SJSA1 (cell line): ENCODE measurements around the gene HAAO. TPM values are rescaled to one million over a fixed set of nuclear protein-coding genes. Genes with fewer than 3 reads are reported as not detected.
"Not testable (repeated sequence)": the region's sequence is repeated elsewhere in the genome, so short reads cannot be mapped to it uniquely, and the experiment has no call there.

Experiments used
- DNase-seq, 2 experiments: peaks; one replicate each; pipeline ENCODE4 v3.0.0-alpha.2; 2015 to 2020; ENCODE audit warnings: low spot score in 2 of 2, low read depth in 1 of 2
- H3K27ac ChIP-seq: fragments of 250-450 bp; sonication (Bioruptor Pico); 2 replicates; pipeline ENCODE4 v1.5.1; 2020; ENCODE audit warnings: mild to moderate bottlenecking, moderate library complexity
- H3K27me3 ChIP-seq: fragments of 250-450 bp; sonication (Bioruptor Pico); replicated peaks from 2 replicates; pipeline ENCODE4 v1.5.1; 2020; ENCODE audit warnings: mild to moderate bottlenecking, moderate library complexity
- H3K36me3 ChIP-seq: fragments of 250-450 bp; sonication (Bioruptor Pico); 2 replicates; pipeline ENCODE4 v1.5.1; 2020; ENCODE audit warnings: mild to moderate bottlenecking
- H3K4me1 ChIP-seq: fragments of 250-450 bp; sonication (Bioruptor Pico); replicated peaks from 2 replicates; pipeline ENCODE4 v1.6.1; 2021; ENCODE audit warnings: mild to moderate bottlenecking
- H3K4me3 ChIP-seq: fragments of 250-450 bp; sonication (Bioruptor Pico); 2 replicates; pipeline ENCODE4 v1.5.1; 2020; ENCODE audit warnings: mild to moderate bottlenecking
- H3K9me3 ChIP-seq: fragments of 250-450 bp; sonication (Bioruptor Pico); replicated peaks from 2 replicates; pipeline ENCODE4 v1.5.1; 2020; ENCODE audit warnings: mild to moderate bottlenecking
- total RNA-seq: library from RNA; depleted of rRNA; stranded (reverse); fragments of >200 nt; shearing (Covaris generic); gene quantifications from 2 replicates; pipeline ENCODE4 v1.2.3, GENCODE V29; 2014

The HAAO gene
- total RNA-seq, 1 experiment from 2014 or later = not detected

- Histone ChIP-seq H3K27me3 (no peaks in the 10 kb centered on the region), H3K27ac (no peak overlapping the region)
Measured at GRCh38 chr2:42752816-42753813, 39.3 kb downstream of the HAAO start.

GRCh38 chr2:42752314-42752713 lies 40.1 kb downstream of the HAAO start:
- H3K36me3 ChIP-seq = no peaks in the 10 kb centered on the region

More at GRCh38 chr2:42752816-42753813, 39.3 kb downstream of the HAAO start:
- no peaks in the 10 kb centered on the region for H3K4me1 ChIP-seq
- DNase-seq = no peak
- no peaks in the 10 kb centered on the region for H3K36me3 ChIP-seq
- no peak overlapping the region for H3K4me3 ChIP-seq
- H3K9me3 ChIP-seq = no peaks in the 10 kb centered on the region

DNA sequence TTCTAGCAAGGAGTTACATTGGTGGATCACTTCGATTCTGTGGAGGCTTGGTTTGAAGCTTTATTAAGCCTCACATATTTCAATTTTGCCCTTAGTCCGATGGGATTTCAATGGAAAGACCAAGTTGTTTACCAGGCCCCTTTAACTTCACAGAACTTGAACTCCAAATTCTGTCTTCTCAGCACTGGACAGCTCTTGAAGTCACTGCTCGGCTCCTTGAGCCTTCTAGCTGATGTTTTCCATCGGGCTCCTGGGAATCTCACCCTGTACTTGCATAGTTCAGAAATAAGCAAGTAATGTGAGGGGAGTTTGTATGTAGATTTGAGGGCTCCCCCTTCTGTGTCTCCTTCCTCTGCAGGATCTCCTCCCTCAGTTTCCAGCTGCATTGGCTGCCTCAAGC lies 43.5 kb downstream of the HAAO start:
- Histone ChIP-seq H3K9me3 (no peaks in the 10 kb centered on the region), H3K36me3 (no peaks in the 10 kb centered on the region), H3K27me3 (no peaks in the 10 kb centered on the region), H3K4me1 (no peaks in the 10 kb centered on the region), H3K27ac (no peak overlapping the region), H3K4me3 (no peak overlapping the region)
- DNase-seq = no peak

More at GRCh38 chr2:42752314-42752713, 40.1 kb downstream of the HAAO start:
- no peaks in the 10 kb centered on the region for H3K9me3 ChIP-seq
- H3K4me1 ChIP-seq = no peaks in the 10 kb centered on the region
- no peaks in the 10 kb centered on the region for H3K27me3 ChIP-seq
- no peak overlapping the region for H3K4me3 ChIP-seq
- H3K27ac ChIP-seq = no peak overlapping the region
- DNase-seq = no peak

DNA sequence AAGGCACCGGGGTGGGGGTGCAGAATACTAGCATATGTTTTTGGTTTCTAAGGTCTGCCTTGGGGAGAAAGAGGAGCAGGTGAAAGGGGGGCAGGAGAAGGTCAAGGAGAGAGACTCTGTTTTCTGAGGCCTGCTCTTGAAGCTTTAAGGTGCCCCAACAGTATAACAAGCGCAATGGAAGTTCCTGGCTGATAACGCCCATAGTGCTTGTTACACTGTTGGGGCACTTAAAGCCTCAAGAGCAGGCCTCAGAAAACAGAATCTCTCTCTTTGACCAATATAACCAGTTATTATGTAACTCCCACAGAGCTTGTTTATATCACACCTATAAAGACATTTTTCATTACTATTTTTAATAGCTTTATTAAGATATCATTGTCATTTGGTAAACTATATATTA lies 45.0 kb downstream of the HAAO start:
- Histone ChIP-seq H3K27ac (no peak overlapping the region), H3K4me1 (no peaks in the 10 kb centered on the region), H3K9me3 (no peaks in the 10 kb centered on the region), H3K36me3 (no peaks in the 10 kb centered on the region), H3K4me3 (no peak overlapping the region), H3K27me3 (no peaks in the 10 kb centered on the region)
- no peak for DNase-seq

- DNase-seq = no peak
- no peak overlapping the region for H3K27ac ChIP-seq
- no peaks in the 10 kb centered on the region for H3K4me1 ChIP-seq
- no peak overlapping the region for H3K4me3 ChIP-seq
- no peaks in the 10 kb centered on the region for H3K27me3 ChIP-seq
- H3K9me3 ChIP-seq = no peaks in the 10 kb centered on the region
- H3K36me3 ChIP-seq = no peaks in the 10 kb centered on the region
Measured at GRCh38 chr2:42744545-42745082, 47.8 kb downstream of the HAAO start.

DNA sequence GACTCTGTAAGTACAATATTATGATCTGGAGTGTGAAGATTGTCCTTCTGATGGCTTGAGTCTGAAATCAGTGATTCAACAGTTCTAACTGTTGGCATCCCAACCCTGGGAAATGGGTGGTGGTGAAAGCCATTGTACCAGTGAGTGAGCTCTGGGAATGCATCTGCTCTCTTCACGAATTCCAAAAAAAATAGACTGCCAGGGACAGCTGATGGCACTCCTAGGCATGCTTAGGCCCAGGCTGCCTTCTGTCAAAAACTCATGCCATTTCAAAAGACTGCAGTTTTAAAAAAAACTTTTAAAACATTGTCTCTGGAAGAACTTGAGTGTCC lies 48.8 kb downstream of the HAAO start:
- H3K27me3 ChIP-seq = no peaks in the 10 kb centered on the region
- no peaks in the 10 kb centered on the region for H3K4me1 ChIP-seq
- H3K36me3 ChIP-seq = no peaks in the 10 kb centered on the region
- H3K27ac ChIP-seq = no peak overlapping the region
- H3K9me3 ChIP-seq = no peaks in the 10 kb centered on the region
- H3K4me3 ChIP-seq = no peak overlapping the region
- no peak for DNase-seq

GRCh38 chr2:42742740-42743658 lies 49.4 kb downstream of the HAAO start:
- H3K27me3 ChIP-seq = no peaks in the 10 kb centered on the region
- no peak overlapping the region for H3K4me3 ChIP-seq
- DNase-seq = no peak
- no peaks in the 10 kb centered on the region for H3K36me3 ChIP-seq
- H3K9me3 ChIP-seq = no peaks in the 10 kb centered on the region
- no peaks in the 10 kb centered on the region for H3K4me1 ChIP-seq
- H3K27ac ChIP-seq = no peak overlapping the region

DNA sequence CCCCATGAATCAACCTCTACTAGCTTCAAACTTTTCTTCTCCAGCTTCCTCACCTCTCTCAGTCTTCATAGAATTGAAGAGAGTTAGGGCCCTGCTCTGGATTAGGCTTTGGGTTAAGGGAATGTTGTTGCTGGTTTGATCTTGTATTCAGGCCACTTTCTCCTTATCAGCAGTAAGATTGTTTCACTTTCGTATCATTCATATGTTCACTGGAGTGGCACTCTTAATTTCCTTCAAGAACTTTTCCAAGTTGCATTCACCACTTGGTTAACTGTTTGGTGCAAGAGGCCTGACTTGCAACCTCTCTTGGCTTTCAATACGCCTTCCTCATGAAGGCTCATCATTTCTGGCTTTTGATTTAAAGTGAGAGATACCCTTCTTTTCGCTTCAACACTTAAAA lies 51.2 kb downstream of the HAAO start:
- Histone ChIP-seq H3K9me3 (no peaks in the 10 kb centered on the region), H3K27me3 (no peaks in the 10 kb centered on the region), H3K36me3 (no peaks in the 10 kb centered on the region), H3K4me1 (no peaks in the 10 kb centered on the region), H3K27ac (no peak overlapping the region), H3K4me3 (no peak overlapping the region)
- DNase-seq = no peak

GRCh38 chr2:42736598-42737322 lies 55.6 kb downstream of the HAAO start:
- Histone ChIP-seq H3K36me3 (no peaks in the 10 kb centered on the region), H3K9me3 (no peaks in the 10 kb centered on the region), H3K27ac (no peak overlapping the region), H3K4me3 (no peak overlapping the region), H3K4me1 (no peaks in the 10 kb centered on the region), H3K27me3 (no peaks in the 10 kb centered on the region)
- no peak for DNase-seq

DNA sequence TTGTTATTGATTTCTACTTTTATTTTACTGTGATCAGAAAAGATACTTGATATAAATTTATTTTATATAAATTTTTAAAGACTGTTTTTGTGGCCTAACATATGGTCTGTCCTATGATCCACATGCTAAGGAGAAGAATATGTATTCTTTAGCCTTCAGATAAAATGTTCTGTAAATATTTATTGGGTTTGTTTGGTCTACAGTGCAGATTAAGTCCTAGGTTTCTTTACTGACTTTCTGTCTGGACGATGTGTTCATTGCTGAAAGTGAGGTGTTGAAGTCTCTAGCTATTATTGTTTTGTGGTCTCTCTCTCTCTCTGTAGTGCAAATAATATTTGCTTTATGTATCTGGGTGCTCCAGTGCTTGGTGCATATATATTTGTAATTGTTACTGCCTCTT lies 58.5 kb downstream of the HAAO start:
- Histone ChIP-seq H3K27ac (no peak overlapping the region), H3K9me3 (no peaks in the 10 kb centered on the region), H3K36me3 (no peaks in the 10 kb centered on the region), H3K4me1 (no peaks in the 10 kb centered on the region), H3K4me3 (no peak overlapping the region), H3K27me3 (no peaks in the 10 kb centered on the region)
- no peak for DNase-seq

GRCh38 chr2:42731316-42731715 lies 61.1 kb downstream of the HAAO start:
- not testable (repeated sequence) for H3K4me1 ChIP-seq, DNase-seq, H3K27ac ChIP-seq, H3K4me3 ChIP-seq, H3K36me3 ChIP-seq, H3K27me3 ChIP-seq, H3K9me3 ChIP-seq

DNA sequence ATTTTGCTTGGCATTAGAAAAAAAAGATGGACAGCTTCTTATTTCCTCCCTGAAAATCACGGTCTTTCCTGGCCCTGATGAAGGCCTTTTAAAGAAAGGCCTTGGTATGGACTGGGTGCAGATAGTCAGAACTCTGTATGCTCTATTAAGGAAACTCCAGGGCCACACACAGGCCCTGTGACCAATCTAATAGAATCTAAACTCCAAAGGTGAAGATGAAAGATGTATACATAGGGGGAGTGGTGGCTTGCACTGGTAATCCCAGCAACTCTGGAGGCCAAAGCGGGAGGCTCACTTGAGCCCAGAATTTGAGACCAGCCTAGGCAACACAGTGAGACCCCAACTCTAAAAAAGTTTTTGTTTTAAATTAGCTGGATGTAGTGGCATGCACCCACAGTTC lies 65.7 kb downstream of the HAAO start:
- DNase-seq = no peak
- Histone ChIP-seq H3K27ac (no peak overlapping the region), H3K4me3 (no peak overlapping the region), H3K4me1 (no peaks in the 10 kb centered on the region), H3K27me3 (no peaks in the 10 kb centered on the region), H3K9me3 (no peaks in the 10 kb centered on the region), H3K36me3 (no peaks in the 10 kb centered on the region)

DNA sequence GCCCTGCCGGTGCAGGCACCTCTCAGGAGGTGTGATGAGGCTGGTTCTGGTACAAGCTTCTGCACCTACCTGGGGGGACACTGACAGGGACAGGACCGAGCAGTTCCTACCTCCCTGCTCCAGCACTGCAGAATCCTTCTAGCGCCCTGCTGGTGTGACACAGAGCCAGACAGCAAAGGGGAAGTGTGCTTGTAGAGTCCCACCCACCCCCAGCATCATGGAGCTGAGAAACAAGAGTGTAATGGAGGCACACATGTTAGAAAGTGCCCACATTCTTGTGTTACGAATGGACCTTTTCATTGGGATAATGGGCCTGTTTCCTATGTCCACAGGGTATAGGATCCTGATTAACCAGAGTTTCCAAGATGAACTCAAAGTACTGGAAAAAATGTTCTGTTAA lies 66.7 kb downstream of the HAAO start:
- H3K36me3 ChIP-seq = no peaks in the 10 kb centered on the region
- no peak overlapping the region for H3K4me3 ChIP-seq
- H3K27me3 ChIP-seq = no peaks in the 10 kb centered on the region
- H3K9me3 ChIP-seq = no peaks in the 10 kb centered on the region
- H3K27ac ChIP-seq = no peak overlapping the region
- H3K4me1 ChIP-seq = no peaks in the 10 kb centered on the region
- DNase-seq = no peak
